Astrocyte (in vitro differentiated cells and primary cell): Measurements from ENCODE around the gene ZNF726. TPM values are rescaled to one million over a fixed set of nuclear protein-coding genes. Genes with fewer than 3 reads are reported as not detected.

Source experiments
- DNase-seq: peaks from one replicate; pipeline ENCODE4 v3.0.0-alpha.2; 2010; ENCODE audit warnings: low read depth
- FAIRE-seq: peaks from 2 replicates; lab custom pipeline; 2011; peaks lifted over from hg19 to GRCh38; lab: Jason Lieb, UNC
- H2AFZ ChIP-seq: 2 replicates; pipeline ENCODE4 v1.6.0; 2012; ENCODE audit warnings: low read depth, low read length, inconsistent platforms
- H3K27ac ChIP-seq: 2 replicates; pipeline ENCODE4 v1.5.1; 2011; ENCODE audit warnings: low read depth, low read length, inconsistent platforms
- H3K27me3 ChIP-seq: 2 replicates; pipeline ENCODE4 v1.6.0; 2011; ENCODE audit warnings: low read length, inconsistent platforms; ENCODE audit not compliant: insufficient read depth
- H3K36me3 ChIP-seq: 2 replicates; pipeline ENCODE4 v1.5.1; 2011; ENCODE audit warnings: low read length, inconsistent platforms; ENCODE audit not compliant: insufficient read depth
- H3K4me1 ChIP-seq: 2 replicates; pipeline ENCODE4 v1.5.1; 2011; ENCODE audit warnings: low read length, inconsistent platforms; ENCODE audit not compliant: insufficient read depth
- H3K4me2 ChIP-seq: 2 replicates; pipeline ENCODE4 v1.6.0; 2012; ENCODE audit warnings: low read length, inconsistent platforms
- H3K4me3 ChIP-seq: 2 replicates; pipeline ENCODE4 v1.5.1; 2011; ENCODE audit warnings: low read depth, mild to moderate bottlenecking, low read length, inconsistent platforms; ENCODE audit not compliant: insufficient read depth
- H3K79me2 ChIP-seq: 2 replicates; pipeline ENCODE4 v1.6.0; 2012; ENCODE audit warnings: mild to moderate bottlenecking, low read length, inconsistent platforms; ENCODE audit not compliant: insufficient read depth
- H3K9ac ChIP-seq: 2 replicates; pipeline ENCODE4 v1.6.0; 2012; ENCODE audit warnings: mild to moderate bottlenecking, low read length, inconsistent platforms
- H3K9me3 ChIP-seq: 2 replicates; pipeline ENCODE4 v1.5.1; 2012; ENCODE audit warnings: low read depth, mild to moderate bottlenecking, low read length, inconsistent platforms; ENCODE audit not compliant: insufficient read depth
- H4K20me1 ChIP-seq: 2 replicates; pipeline ENCODE4 v1.6.0; 2012; ENCODE audit warnings: low read length, inconsistent platforms; ENCODE audit not compliant: insufficient read depth
- H3K27ac Mint-ChIP-seq: one replicate; pipeline ENCODE4 v1.8.0; 2021; ENCODE audit warnings: mild to moderate bottlenecking, mixed read lengths; ENCODE audit not compliant: unreplicated experiment
- H3K27me3 Mint-ChIP-seq: one replicate; pipeline ENCODE4 v1.8.0; 2021; ENCODE audit warnings: low read depth, mixed read lengths; ENCODE audit not compliant: unreplicated experiment
- H3K36me3 Mint-ChIP-seq: one replicate; pipeline ENCODE4 v1.8.0; 2021; ENCODE audit warnings: low read depth, mixed read lengths; ENCODE audit not compliant: unreplicated experiment
- H3K4me1 Mint-ChIP-seq: one replicate; pipeline ENCODE4 v1.8.0; 2021; ENCODE audit warnings: low read depth, mixed read lengths; ENCODE audit not compliant: unreplicated experiment
- H3K4me3 Mint-ChIP-seq: one replicate; pipeline ENCODE4 v1.8.0; 2021; ENCODE audit warnings: mild to moderate bottlenecking, moderate library complexity, mixed read lengths; ENCODE audit not compliant: unreplicated experiment
- H3K9me3 Mint-ChIP-seq: one replicate; pipeline ENCODE4 v1.8.0; 2021; ENCODE audit warnings: mild to moderate bottlenecking, mixed read lengths; ENCODE audit not compliant: unreplicated experiment
- EZH2 ChIP-seq: IDR thresholded peaks from 2 replicates; pipeline ENCODE4 v1.6.1; 2012; ENCODE audit warnings: mild to moderate bottlenecking, low read length, inconsistent platforms; ENCODE audit not compliant: insufficient read depth
- total RNA-seq: library from RNA; stranded (reverse); gene quantifications from 2 replicates; pipeline ENCODE4 v1.2.1, GENCODE V29; 2021
- TF ChIP-seq, protein P1 (sequence below): IDR thresholded peaks from 2 replicates; pipeline ENCODE4 v1.5.1; 2011; ENCODE audit warnings: low read depth, mild to moderate bottlenecking, inconsistent platforms, low read length, moderate library complexity; ENCODE audit not compliant: insufficient read depth

The ZNF726 gene
- total RNA-seq, 1 donor from 2014 or later, result 0.54 TPM

DNA sequence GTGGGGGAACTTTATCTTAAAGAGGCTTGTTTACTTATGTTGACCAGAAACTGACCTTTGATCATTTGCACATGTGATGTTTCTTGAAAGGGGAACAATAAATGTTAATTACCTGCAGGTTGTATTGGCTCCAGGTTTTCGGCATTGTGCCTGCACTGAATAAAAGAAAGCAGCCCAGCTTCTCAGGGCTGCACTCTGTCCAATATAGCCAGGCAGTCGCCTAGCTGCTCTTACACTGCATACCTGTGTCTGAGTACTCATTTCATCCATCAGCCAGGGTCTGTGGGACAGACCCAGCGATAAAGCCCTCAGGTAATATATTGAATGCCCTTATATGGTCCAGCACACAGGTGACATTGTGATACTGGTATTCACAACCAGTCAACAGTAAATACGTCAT lies 8.9 kb upstream of the ZNF726 start:
- H3K9me3 ChIP-seq, result peaks cover 2% of the 10 kb centered on the region
- H3K36me3 Mint-ChIP-seq, result no peaks in the 10 kb centered on the region

DNA sequence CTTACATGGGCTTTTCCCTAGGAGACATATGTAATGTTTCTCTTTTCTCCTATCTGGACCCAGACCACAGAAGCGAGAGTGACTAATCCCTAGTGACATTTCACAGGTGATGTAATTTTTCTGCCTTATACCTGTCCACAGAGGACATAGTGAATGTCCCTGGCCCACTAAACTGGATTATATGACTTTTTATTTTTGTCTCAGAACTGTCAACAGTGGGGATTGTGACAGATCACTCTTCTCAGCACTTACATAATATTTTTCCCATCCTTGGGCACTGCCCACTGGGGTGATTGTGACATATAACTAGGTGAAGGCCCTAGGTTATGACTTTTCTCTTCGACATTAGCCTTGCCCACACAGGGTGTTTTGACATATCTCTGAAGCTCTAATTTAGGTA lies 7.9 kb upstream of the ZNF726 start:
- peaks cover 2% of the 10 kb centered on the region for H3K9me3 ChIP-seq
- H3K9ac ChIP-seq, result no peak overlapping the region
- H3K9me3 Mint-ChIP-seq, result peaks cover 18% of the 10 kb centered on the region
- H3K27me3 Mint-ChIP-seq, result no peaks in the 10 kb centered on the region
- H3K36me3 ChIP-seq, result no peaks in the 10 kb centered on the region
- DNase-seq (no peak), FAIRE-seq (no peak)
- no peaks in the 10 kb centered on the region for H3K36me3 Mint-ChIP-seq
- H3K79me2 ChIP-seq, result no peaks in the 10 kb centered on the region
- H3K27ac ChIP-seq, result no peak overlapping the region
- no peak overlapping the region for H3K4me2 ChIP-seq
- H3K4me3 ChIP-seq, result no peak overlapping the region
- no peak overlapping the region for H3K4me3 Mint-ChIP-seq
- no peaks in the 10 kb centered on the region for H4K20me1 ChIP-seq
- no peaks in the 10 kb centered on the region for H3K27me3 ChIP-seq
- H2AFZ ChIP-seq, result no peak overlapping the region
- TF ChIP-seq, protein P1, sequence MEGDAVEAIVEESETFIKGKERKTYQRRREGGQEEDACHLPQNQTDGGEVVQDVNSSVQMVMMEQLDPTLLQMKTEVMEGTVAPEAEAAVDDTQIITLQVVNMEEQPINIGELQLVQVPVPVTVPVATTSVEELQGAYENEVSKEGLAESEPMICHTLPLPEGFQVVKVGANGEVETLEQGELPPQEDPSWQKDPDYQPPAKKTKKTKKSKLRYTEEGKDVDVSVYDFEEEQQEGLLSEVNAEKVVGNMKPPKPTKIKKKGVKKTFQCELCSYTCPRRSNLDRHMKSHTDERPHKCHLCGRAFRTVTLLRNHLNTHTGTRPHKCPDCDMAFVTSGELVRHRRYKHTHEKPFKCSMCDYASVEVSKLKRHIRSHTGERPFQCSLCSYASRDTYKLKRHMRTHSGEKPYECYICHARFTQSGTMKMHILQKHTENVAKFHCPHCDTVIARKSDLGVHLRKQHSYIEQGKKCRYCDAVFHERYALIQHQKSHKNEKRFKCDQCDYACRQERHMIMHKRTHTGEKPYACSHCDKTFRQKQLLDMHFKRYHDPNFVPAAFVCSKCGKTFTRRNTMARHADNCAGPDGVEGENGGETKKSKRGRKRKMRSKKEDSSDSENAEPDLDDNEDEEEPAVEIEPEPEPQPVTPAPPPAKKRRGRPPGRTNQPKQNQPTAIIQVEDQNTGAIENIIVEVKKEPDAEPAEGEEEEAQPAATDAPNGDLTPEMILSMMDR, result no peak
- no peak for TF ChIP-seq EZH2
- H3K4me1 Mint-ChIP-seq, result no peaks in the 10 kb centered on the region
- no peaks in the 10 kb centered on the region for H3K4me1 ChIP-seq
- no peak overlapping the region for H3K27ac Mint-ChIP-seq

More for the DNA sequence above, 8.9 kb upstream of the ZNF726 start:
- DNase-seq (no peak), FAIRE-seq (no peak)
- Histone ChIP-seq H3K4me3 (no peak overlapping the region), H3K4me2 (no peak overlapping the region), H3K4me1 (no peaks in the 10 kb centered on the region), H3K27ac (no peak overlapping the region), H2AFZ (no peak overlapping the region), H3K9ac (no peak overlapping the region), H3K27me3 (no peaks in the 10 kb centered on the region), H3K36me3 (no peaks in the 10 kb centered on the region), H4K20me1 (no peaks in the 10 kb centered on the region), H3K79me2 (no peaks in the 10 kb centered on the region)
- TF ChIP-seq, protein P1, result no peak
- TF ChIP-seq EZH2, result no peak
- Mint-ChIP-seq H3K4me1 (no peaks in the 10 kb centered on the region), H3K9me3 (peaks cover 22% of the 10 kb centered on the region), H3K27me3 (no peaks in the 10 kb centered on the region), H3K27ac (no peak overlapping the region), H3K4me3 (no peak overlapping the region)

DNA sequence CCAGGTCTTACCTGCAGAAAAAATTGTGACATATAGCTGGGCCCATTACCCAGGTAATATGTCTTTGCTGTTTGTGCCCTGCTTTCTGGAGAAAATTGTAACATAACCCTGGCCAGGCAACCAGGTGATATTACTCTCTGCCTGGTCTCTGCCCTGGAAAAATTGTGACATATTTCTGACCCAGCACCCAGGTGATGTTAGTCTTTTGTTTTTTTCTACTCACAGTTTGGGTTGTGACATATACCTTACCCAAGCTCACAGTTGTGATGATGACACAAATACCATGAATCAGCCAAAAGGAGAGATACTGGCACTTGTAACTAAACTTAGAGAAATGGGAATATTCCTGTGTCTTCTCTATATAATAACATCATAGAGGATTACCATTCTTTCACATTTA lies 6.5 kb upstream of the ZNF726 start:
- H2AFZ ChIP-seq, result no peak overlapping the region
- peaks cover 2% of the 10 kb centered on the region for H3K9me3 ChIP-seq
- H3K79me2 ChIP-seq, result no peaks in the 10 kb centered on the region
- H3K9me3 Mint-ChIP-seq, result peaks cover 16% of the 10 kb centered on the region
- no peak overlapping the region for H3K27ac ChIP-seq
- no peak for DNase-seq
- no peak overlapping the region for H3K4me3 Mint-ChIP-seq
- no peaks in the 10 kb centered on the region for H3K4me1 ChIP-seq
- no peak overlapping the region for H3K4me2 ChIP-seq
- no peaks in the 10 kb centered on the region for H3K27me3 Mint-ChIP-seq
- H3K27ac Mint-ChIP-seq, result no peak overlapping the region
- no peak for FAIRE-seq
- H3K36me3 Mint-ChIP-seq, result no peaks in the 10 kb centered on the region
- no peak overlapping the region for H3K4me3 ChIP-seq
- no peaks in the 10 kb centered on the region for H3K27me3 ChIP-seq
- TF ChIP-seq EZH2, result no peak
- TF ChIP-seq, protein P1, result no peak
- H3K4me1 Mint-ChIP-seq, result no peaks in the 10 kb centered on the region
- H3K9ac ChIP-seq, result no peak overlapping the region
- no peaks in the 10 kb centered on the region for H4K20me1 ChIP-seq
- no peaks in the 10 kb centered on the region for H3K36me3 ChIP-seq
